Hepatocyte (in vitro differentiated cells): ENCODE measurements around the gene PRKG1. TPM values are rescaled to one million over a fixed set of nuclear protein-coding genes. Genes with fewer than 3 reads are reported as not detected.

Experiments
- DNase-seq: peaks from one replicate; pipeline ENCODE4 v3.0.0-alpha.2; 2016; ENCODE audit warnings: low spot score
- H2AFZ ChIP-seq: fragments of 200-600 bp; sonication (generic); 2 replicates; pipeline ENCODE4 v1.6.0; 2016; ENCODE audit warnings: antibody characterized with exemption, mild to moderate bottlenecking
- H3K27ac ChIP-seq: fragments of 200-600 bp; sonication (generic); 2 replicates; pipeline ENCODE4 v1.5.1; 2016; ENCODE audit warnings: mild to moderate bottlenecking
- H3K27me3 ChIP-seq: fragments of 200-600 bp; sonication (generic); 2 replicates; pipeline ENCODE4 v1.6.1; 2016
- H3K36me3 ChIP-seq: fragments of 200-600 bp; sonication (generic); replicated peaks from 2 replicates; pipeline ENCODE4 v1.5.1; 2016; ENCODE audit warnings: low read depth; ENCODE audit not compliant: insufficient read depth
- H3K4me1 ChIP-seq: fragments of 200-600 bp; sonication (generic); 2 replicates; pipeline ENCODE4 v1.5.1; 2016; ENCODE audit warnings: mild to moderate bottlenecking, moderate library complexity; ENCODE audit not compliant: insufficient read depth
- H3K4me2 ChIP-seq: fragments of 200-600 bp; sonication (generic); 2 replicates; pipeline ENCODE4 v1.6.0; 2016
- H3K4me3 ChIP-seq: fragments of 200-600 bp; sonication (generic); 2 replicates; pipeline ENCODE4 v1.5.1; 2016; ENCODE audit warnings: mild to moderate bottlenecking
- H3K79me2 ChIP-seq: fragments of 200-600 bp; sonication (generic); 2 replicates; pipeline ENCODE4 v1.6.0; 2017; ENCODE audit warnings: mild to moderate bottlenecking
- H3K9me2 ChIP-seq: fragments of 200-600 bp; sonication (generic); replicated peaks from 2 replicates; pipeline ENCODE4 v1.6.0; 2017; ENCODE audit warnings: mild to moderate bottlenecking; ENCODE audit not compliant: insufficient read depth
- H3K9me3 ChIP-seq: fragments of 200-600 bp; sonication (generic); 2 replicates; pipeline ENCODE4 v1.5.1; 2016; ENCODE audit warnings: low read depth, mild to moderate bottlenecking
- H4K20me1 ChIP-seq: fragments of 200-600 bp; sonication (generic); 2 replicates; pipeline ENCODE4 v1.6.0; 2016; ENCODE audit warnings: mild to moderate bottlenecking; ENCODE audit not compliant: insufficient read depth, poor library complexity, severe bottlenecking
- EZH2 ChIP-seq: fragments of 200-600 bp; sonication (generic); IDR thresholded peaks from 2 replicates; pipeline ENCODE4 v1.6.1; 2016; ENCODE audit warnings: antibody characterized with exemption, mild to moderate bottlenecking, borderline replicate concordance
- EZH2phosphoT487 ChIP-seq: fragments of 200-600 bp; sonication (generic); IDR thresholded peaks from one replicate; pipeline ENCODE4 v1.6.1; 2018; ENCODE audit warnings: antibody characterized with exemption, mild to moderate bottlenecking, low read depth, moderate library complexity; ENCODE audit not compliant: unreplicated experiment, severe bottlenecking
- WGBS: methylation state at CpG from one replicate; pipeline ENCODE4 v1.1.6; 2016; ENCODE audit warnings: low lambda C conversion rate; ENCODE audit errors: missing lambda C conversion rate; 5-methylcytosine and 5-hydroxymethylcytosine counted together
- polyA plus RNA-seq: library from polyadenylated mRNA; unstranded; fragments of >200 nt; fragmentation: Nextera tagmentation; extraction: Ambion mirVana; gene quantifications from 2 replicates; pipeline ENCODE4 v1.2.1, GENCODE V29; 2016
- total RNA-seq: library from RNA; depleted of rRNA; stranded (reverse); fragments of >200 nt; gene quantifications from 2 replicates; pipeline ENCODE4 v1.2.3, GENCODE V29; 2014
- TF ChIP-seq, protein P1 (sequence below): fragments of 200-600 bp; sonication (generic); IDR thresholded peaks from 2 replicates; pipeline ENCODE4 v1.5.1; 2016; ENCODE audit warnings: antibody characterized with exemption, mild to moderate bottlenecking; ENCODE audit not compliant: poor library complexity

PRKG1 gene
- total and polyA plus RNA-seq, 2 experiments from 2014 or later, result 4.0 to 8.1 TPM

DNA sequence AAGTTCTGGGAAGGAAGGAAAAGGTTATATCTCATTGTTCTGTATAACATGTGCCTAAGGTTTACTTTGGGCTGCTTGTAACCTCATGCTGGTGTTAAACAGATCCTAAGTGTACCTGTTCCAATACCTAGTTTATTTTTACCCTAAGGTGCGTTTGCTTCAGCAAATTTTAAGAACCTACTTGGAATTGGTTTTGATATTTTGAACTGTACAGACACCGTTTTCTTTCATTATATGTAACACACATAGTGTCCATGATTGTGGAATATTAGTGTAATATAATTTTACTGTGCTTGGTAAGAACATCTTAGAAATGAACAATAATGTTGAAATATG lies 954.2 kb downstream of the PRKG1 start:
- no peaks in the 10 kb centered on the region for H3K4me1 ChIP-seq
- no peaks in the 10 kb centered on the region for H3K9me2 ChIP-seq
- WGBS, result 85% methylated on average over 2 of the region's 2 CpGs
- no peak overlapping the region for H3K4me3 ChIP-seq
- no peak overlapping the region for H3K4me2 ChIP-seq
- H3K27me3 ChIP-seq, result no peaks in the 10 kb centered on the region
- no peaks in the 10 kb centered on the region for H4K20me1 ChIP-seq
- no peak overlapping the region for H3K27ac ChIP-seq
- no peak overlapping the region for H2AFZ ChIP-seq
- DNase-seq, result no peak
- no peaks in the 10 kb centered on the region for H3K9me3 ChIP-seq
- H3K36me3 ChIP-seq, result no peaks in the 10 kb centered on the region
- no peaks in the 10 kb centered on the region for H3K79me2 ChIP-seq
- TF ChIP-seq EZH2, result no peak
- TF ChIP-seq, protein P1, sequence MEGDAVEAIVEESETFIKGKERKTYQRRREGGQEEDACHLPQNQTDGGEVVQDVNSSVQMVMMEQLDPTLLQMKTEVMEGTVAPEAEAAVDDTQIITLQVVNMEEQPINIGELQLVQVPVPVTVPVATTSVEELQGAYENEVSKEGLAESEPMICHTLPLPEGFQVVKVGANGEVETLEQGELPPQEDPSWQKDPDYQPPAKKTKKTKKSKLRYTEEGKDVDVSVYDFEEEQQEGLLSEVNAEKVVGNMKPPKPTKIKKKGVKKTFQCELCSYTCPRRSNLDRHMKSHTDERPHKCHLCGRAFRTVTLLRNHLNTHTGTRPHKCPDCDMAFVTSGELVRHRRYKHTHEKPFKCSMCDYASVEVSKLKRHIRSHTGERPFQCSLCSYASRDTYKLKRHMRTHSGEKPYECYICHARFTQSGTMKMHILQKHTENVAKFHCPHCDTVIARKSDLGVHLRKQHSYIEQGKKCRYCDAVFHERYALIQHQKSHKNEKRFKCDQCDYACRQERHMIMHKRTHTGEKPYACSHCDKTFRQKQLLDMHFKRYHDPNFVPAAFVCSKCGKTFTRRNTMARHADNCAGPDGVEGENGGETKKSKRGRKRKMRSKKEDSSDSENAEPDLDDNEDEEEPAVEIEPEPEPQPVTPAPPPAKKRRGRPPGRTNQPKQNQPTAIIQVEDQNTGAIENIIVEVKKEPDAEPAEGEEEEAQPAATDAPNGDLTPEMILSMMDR, result no peak
- no peak for TF ChIP-seq EZH2phosphoT487

DNA sequence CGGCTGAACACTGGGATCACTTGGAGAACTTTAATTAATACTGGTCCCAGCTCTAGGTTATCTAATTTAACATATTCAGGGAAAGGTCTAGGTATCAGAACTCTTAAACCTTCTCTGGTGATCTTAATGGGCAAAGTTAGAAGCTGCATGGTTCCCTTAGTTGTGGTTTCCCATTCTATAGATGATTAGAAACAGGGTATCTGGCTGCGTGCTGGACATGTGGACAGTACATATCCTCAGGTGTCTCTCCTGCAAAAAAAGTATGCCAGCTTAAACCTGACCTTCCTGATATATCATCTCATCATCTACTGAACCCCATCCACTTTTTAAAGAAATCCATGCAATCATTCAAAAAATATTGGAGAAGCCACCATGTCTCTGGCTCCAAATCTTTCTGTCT lies 955.3 kb downstream of the PRKG1 start:
- no peak overlapping the region for H2AFZ ChIP-seq
- H3K4me3 ChIP-seq, result no peak overlapping the region
- no peaks in the 10 kb centered on the region for H3K9me2 ChIP-seq
- H3K27ac ChIP-seq, result no peak overlapping the region
- no peaks in the 10 kb centered on the region for H3K9me3 ChIP-seq
- H3K4me2 ChIP-seq, result no peak overlapping the region
- TF ChIP-seq, protein P1, result no peak
- no peak for TF ChIP-seq EZH2phosphoT487
- no peak for TF ChIP-seq EZH2
- H3K79me2 ChIP-seq, result no peaks in the 10 kb centered on the region
- DNase-seq, result no peak
- H3K4me1 ChIP-seq, result no peaks in the 10 kb centered on the region
- H3K36me3 ChIP-seq, result no peaks in the 10 kb centered on the region
- H4K20me1 ChIP-seq, result no peaks in the 10 kb centered on the region
- no peaks in the 10 kb centered on the region for H3K27me3 ChIP-seq
- WGBS, result 70% methylated on average over 2 of the region's 2 CpGs

DNA sequence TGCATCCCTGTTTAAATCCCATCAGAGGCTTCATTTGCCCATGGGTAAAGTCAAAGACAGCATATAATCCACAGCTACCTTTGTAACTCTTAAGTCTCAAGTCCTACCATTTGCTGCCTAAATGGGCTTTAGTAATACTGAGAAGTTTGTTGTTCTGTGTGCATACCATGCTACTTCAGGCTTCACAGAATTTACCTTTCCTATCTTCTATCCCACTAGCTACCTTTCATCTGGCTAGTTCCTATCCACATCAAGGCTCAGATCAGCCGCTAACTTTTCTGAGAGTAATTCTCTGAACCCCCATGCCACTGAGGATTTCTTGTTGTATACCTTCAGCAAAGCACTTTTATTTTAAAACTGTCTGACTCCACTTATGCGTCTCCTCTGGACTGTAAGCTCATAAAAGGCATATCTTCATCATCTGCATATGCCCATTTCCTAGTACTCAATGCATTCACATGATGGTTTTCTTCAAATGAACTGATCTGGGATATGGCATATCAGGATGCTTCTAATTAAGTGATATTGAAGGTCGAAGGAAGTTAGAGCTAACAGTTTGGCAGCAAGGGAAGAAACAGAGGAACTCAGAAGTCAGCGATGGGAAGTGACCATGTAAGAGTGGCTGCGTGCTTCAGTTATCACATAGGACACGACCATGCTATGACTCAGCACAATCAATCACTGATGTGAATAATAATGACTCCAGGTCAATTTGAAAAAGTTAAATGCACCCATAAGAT lies 955.9 kb downstream of the PRKG1 start:
- no peak overlapping the region for H2AFZ ChIP-seq
- no peak overlapping the region for H3K4me2 ChIP-seq
- H3K9me2 ChIP-seq, result no peaks in the 10 kb centered on the region
- TF ChIP-seq EZH2phosphoT487 (no peak), EZH2 (no peak)
- TF ChIP-seq, protein P1, result no peak
- no peaks in the 10 kb centered on the region for H4K20me1 ChIP-seq
- no peaks in the 10 kb centered on the region for H3K79me2 ChIP-seq
- DNase-seq, result no peak
- no peak overlapping the region for H3K27ac ChIP-seq
- no peaks in the 10 kb centered on the region for H3K27me3 ChIP-seq
- no peak overlapping the region for H3K4me3 ChIP-seq
- WGBS, result 81% methylated on average over 6 of the region's 6 CpGs
- H3K9me3 ChIP-seq, result no peaks in the 10 kb centered on the region
- H3K36me3 ChIP-seq, result no peaks in the 10 kb centered on the region
- H3K4me1 ChIP-seq, result no peaks in the 10 kb centered on the region

DNA sequence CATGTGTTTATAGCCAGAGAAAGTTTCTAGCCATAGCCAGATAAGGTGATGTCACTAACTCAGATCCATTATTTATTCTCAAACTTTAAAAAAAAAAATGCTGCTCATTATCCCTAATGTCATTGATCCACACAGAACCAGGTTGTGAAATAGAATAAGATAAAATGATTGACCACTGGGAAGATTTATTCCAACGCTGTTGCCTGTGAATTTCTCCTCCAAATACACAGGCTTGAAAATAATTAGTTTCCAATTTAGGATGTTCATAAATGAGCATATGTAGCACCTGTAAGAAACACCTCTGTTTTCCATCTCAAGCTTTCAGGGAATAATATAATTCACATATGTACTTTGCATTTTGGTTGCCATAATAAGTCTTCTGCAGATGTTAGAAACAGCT lies 956.7 kb downstream of the PRKG1 start:
- no peak overlapping the region for H3K4me3 ChIP-seq

More for the DNA sequence above, 956.7 kb downstream of the PRKG1 start:
- no peaks in the 10 kb centered on the region for H3K4me1 ChIP-seq
- TF ChIP-seq EZH2phosphoT487 (no peak), EZH2 (no peak)
- TF ChIP-seq, protein P1, result no peak
- no peak overlapping the region for H3K27ac ChIP-seq
- H2AFZ ChIP-seq, result no peak overlapping the region
- DNase-seq, result no peak
- H3K79me2 ChIP-seq, result no peaks in the 10 kb centered on the region
- no peaks in the 10 kb centered on the region for H4K20me1 ChIP-seq
- H3K27me3 ChIP-seq, result no peaks in the 10 kb centered on the region
- WGBS, result 96% methylated on average over 1 of the region's 1 CpG
- no peaks in the 10 kb centered on the region for H3K36me3 ChIP-seq
- no peaks in the 10 kb centered on the region for H3K9me3 ChIP-seq
- no peaks in the 10 kb centered on the region for H3K9me2 ChIP-seq
- no peak overlapping the region for H3K4me2 ChIP-seq
